H1 (cell line): ENCODE results near the gene KANSL1L. TPM values are rescaled to one million over a fixed set of nuclear protein-coding genes. Genes with fewer than 3 reads are reported as not detected.

Source experiments
- ATF3 ChIP-seq: IDR thresholded peaks from 2 replicates; pipeline ENCODE4 v1.6.1; 2011; ENCODE audit warnings: low read depth, mild to moderate bottlenecking, low read length; ENCODE audit not compliant: insufficient read depth
- CBX8 ChIP-seq: fragments of 300-800, 300-1000 bp; sonication (generic); IDR thresholded peaks from 2 replicates; pipeline ENCODE4 v1.7.1; 2016; ENCODE audit warnings: low read depth, low read length, borderline replicate concordance
- EP300 ChIP-seq, 2 experiments: IDR thresholded peaks; 1 replicate in 1 of 2; 2 replicates in 1 of 2; pipeline ENCODE4 v1.6.1; 2011 to 2012; ENCODE audit warnings: low read depth in 2 of 2, low read length in 2 of 2, mild to moderate bottlenecking in 2 of 2, borderline replicate concordance in 1 of 2, inconsistent platforms in 1 of 2, moderate library complexity in 1 of 2
- FOSL1 ChIP-seq: IDR thresholded peaks from 2 replicates; pipeline ENCODE4 v1.6.1; 2011; ENCODE audit warnings: mild to moderate bottlenecking, low read depth, low read length, moderate library complexity; ENCODE audit not compliant: insufficient read depth
- NANOG ChIP-seq: IDR thresholded peaks from 2 replicates; pipeline ENCODE4 v1.6.1; 2011; ENCODE audit warnings: low read length, low read depth, mild to moderate bottlenecking, inconsistent platforms; ENCODE audit not compliant: insufficient read depth, poor library complexity, severe bottlenecking
- RXRA ChIP-seq: IDR thresholded peaks from 2 replicates; pipeline ENCODE4 v1.6.1; 2011; ENCODE audit warnings: low read depth, mild to moderate bottlenecking, low read length, moderate library complexity; ENCODE audit not compliant: insufficient read depth
- SIX5 ChIP-seq: IDR thresholded peaks from 2 replicates; pipeline ENCODE4 v1.6.1; 2011; ENCODE audit warnings: mild to moderate bottlenecking, low read depth, low read length
- TBP ChIP-seq: IDR thresholded peaks from 2 replicates; pipeline ENCODE4 v1.6.1; 2011; ENCODE audit warnings: low read depth, low read length, improper control_type of control experiment
- polyA plus RNA-seq, 7 experiments: library from polyadenylated mRNA; depleted of rRNA in 3 of 7; stranded (reverse) in 5 of 7; unstranded in 2 of 7; fragments of >200 nt in 5 of 7; fragments of 200-250 nt in 2 of 7; gene quantifications; 1 replicate in 5 of 7; 2 replicates in 1 of 7; 4 replicates in 1 of 7; pipeline versions ENCODE4 v1.2.1 to v1.2.3, GENCODE V29; 2011 to 2013; ENCODE audit warnings: missing spikeins in 2 of 7, mixed read lengths in 2 of 7
- total RNA-seq: library from RNA; stranded (reverse); fragmentation: NEBNext Ultra II Directional; extraction: Animal tissue kit (Norgen Biotek cat#: 25700); gene quantifications from 2 replicates; pipeline ENCODE4 v1.2.1, GENCODE V29; 2021

The KANSL1L gene
- total and polyA plus RNA-seq, 2 of the 8 experiments (the other 6 are each of a cell fraction or from before 2014, with no cell fraction given): 5.4 to 17.2 TPM

DNA sequence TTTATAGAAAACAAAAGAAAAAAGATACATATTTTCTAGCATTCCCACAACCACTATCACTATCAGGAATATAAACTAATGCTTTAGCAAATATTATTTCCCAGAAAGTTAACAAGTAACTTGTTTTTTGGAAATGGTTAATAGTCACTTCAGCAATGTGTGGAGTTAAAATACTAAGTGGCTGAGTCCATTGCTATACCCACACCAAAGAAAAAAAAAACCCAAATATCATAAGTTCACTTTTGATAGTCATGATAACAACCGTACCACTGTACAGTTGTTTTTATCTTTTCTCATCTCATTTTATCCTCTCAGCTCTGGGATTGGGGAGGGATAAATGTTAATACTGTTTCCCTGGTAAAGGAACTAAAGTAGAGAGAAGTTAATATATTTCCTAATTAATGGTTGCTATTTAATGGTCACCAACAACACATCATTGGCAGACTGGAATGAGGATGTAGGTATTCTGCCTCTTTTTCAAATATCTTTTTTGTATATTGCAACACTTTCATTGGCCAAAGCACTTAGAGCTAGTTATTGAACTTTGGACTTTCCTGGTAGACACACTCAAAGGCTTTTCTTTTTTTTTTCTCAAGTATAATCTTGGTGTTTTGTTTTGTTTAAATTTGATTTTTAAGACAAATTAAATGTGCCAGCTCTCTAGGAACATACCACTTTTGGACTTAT is 18.4 kb upstream of the KANSL1L start (continued):
- TF ChIP-seq EP300 (IDR thresholded peaks at IDR 0.05; ENCODE audit: borderline replicate concordance in 1 of 2, low read depth in 2 of 2, low read length in 2 of 2) (no peak), RXRA (no peak), TBP (no peak), FOSL1 (no peak), CBX8 (no peak), NANOG (no peak), SIX5 (no peak), ATF3 (no peak)
